Fibroblast of the aortic adventitia (primary cell): ENCODE data around the gene N4BP2L1. TPM values are rescaled to one million over a fixed set of nuclear protein-coding genes. Genes with fewer than 3 reads are reported as not detected.

Source experiments
- DNase-seq: peaks from one replicate; pipeline ENCODE4 v3.0.0-alpha.2; 2010; ENCODE audit warnings: low read depth
- H3K4me3 ChIP-seq: 2 replicates; pipeline ENCODE4 v1.5.1; 2011; ENCODE audit warnings: low read depth, mild to moderate bottlenecking, control low read depth, low read length, moderate library complexity
- CTCF ChIP-seq: IDR thresholded peaks from 2 replicates; pipeline ENCODE4 v1.5.1; 2011; ENCODE audit warnings: mild to moderate bottlenecking, low read length, control low read depth, inconsistent platforms; ENCODE audit not compliant: insufficient read depth
- total RNA-seq: library from RNA; depleted of rRNA; stranded (reverse); fragments of >200 nt; gene quantifications from 2 replicates; pipeline ENCODE4 v1.2.3, GENCODE V29; 2012; ENCODE audit warnings: low replicate concordance

The N4BP2L1 gene
- total RNA-seq, 1 donor, result 1.9 TPM

DNA sequence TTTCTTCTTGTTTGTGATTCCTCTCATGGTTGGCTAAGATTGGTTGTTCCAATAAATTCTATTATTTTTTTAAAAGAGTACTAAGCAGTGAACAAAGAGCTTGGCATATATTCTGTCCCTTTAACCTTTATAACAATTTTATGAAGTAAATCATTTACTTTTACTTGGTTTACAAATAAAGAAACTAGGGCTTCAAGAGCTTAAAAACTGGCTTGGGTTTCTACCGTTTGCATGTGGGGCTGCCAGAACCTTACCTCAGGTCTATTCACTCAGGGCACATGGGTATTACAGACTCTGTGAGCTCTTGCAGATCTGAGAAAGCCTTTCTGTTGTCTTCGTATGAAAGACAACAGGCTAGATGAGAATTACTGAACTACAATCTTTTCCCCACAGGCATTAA, 13.3 kb downstream of the N4BP2L1 start:
- TF ChIP-seq CTCF, result no peak
- H3K4me3 ChIP-seq, result no peak overlapping the region
- DNase-seq, result no peak

DNA sequence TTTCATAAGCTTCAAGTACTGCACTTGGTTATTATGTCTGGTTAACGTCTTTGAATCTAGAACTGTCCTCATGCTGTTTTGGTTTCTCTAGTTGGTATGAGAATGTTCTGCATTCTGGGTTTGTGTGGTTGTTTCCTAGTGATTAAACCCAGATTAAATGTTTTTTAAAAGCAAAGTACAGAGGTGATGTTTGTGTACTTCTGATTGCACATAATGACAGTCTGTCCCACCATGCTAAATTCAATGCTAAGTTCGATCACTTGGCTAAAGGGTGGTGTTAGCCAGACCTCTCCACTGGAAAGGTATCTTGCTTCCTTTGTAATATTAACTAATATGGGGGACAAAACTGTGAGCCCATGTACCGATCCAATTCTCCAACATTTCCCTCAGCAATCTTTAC, 14.6 kb downstream of the N4BP2L1 start:
- H3K4me3 ChIP-seq, result no peak overlapping the region
- no peak for DNase-seq
- no peak for TF ChIP-seq CTCF

DNA sequence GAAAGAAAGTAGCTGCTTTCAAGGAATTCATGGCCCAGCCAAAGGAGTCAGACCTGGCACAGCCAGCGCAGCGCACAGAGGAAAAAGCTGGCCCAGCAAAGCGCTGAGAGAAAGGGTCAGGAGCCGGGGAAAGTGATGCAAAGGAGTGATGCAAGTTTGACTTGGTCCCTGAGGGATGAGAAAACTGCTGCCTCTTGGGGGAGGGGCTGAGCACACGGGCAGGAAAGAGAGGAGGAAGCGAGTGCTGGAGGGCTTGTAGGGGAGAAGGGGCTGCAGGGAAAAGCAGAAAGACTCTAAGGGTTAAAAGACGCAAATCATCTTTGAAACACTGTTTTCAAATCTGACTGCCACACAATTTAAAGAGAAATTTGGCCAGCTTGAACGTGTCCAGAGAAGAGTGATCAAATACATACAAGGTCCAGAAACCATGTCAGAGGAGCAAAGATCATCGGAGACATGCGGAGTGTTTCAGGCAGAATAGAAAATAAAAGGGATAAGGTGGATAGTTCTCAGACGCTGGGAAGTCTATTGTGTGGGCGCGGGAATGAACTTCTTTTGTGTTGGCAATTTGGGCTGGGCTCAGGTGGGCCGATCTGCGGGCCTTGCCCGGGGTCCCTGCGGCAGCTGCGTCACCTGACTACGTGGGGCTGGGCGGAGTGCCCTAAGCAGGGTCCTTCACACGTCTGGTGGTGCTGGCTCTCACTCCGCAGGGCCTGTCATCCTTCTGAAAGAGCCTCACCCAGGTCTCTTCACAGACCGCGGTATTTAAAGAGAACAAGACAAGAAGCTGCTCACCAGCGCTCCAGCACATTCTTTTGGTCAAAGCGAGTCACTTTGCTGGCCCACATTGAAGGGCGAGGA, 18.1 kb downstream of the N4BP2L1 start:
- TF ChIP-seq CTCF, result no peak
- peak overlapping the region; percentile 14 for H3K4me3 ChIP-seq
- peak; percentile 84 for DNase-seq

DNA sequence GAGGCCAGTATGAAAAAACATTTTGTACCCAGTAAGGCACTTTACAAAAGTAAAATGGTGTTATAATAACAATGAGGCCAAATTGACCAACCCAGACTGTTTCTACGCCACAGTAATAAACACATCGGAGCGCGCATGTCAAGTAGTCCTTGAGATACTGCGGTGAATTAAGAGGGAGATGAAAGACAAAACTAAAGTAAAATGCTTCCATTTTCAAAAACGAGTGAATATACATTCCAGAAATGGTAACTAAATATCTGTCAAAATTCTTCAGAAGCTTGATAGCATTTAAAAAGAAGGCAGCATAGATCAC, 19.0 kb downstream of the N4BP2L1 start:
- DNase-seq, result no peak
- no peak for TF ChIP-seq CTCF
- no peak overlapping the region for H3K4me3 ChIP-seq

DNA sequence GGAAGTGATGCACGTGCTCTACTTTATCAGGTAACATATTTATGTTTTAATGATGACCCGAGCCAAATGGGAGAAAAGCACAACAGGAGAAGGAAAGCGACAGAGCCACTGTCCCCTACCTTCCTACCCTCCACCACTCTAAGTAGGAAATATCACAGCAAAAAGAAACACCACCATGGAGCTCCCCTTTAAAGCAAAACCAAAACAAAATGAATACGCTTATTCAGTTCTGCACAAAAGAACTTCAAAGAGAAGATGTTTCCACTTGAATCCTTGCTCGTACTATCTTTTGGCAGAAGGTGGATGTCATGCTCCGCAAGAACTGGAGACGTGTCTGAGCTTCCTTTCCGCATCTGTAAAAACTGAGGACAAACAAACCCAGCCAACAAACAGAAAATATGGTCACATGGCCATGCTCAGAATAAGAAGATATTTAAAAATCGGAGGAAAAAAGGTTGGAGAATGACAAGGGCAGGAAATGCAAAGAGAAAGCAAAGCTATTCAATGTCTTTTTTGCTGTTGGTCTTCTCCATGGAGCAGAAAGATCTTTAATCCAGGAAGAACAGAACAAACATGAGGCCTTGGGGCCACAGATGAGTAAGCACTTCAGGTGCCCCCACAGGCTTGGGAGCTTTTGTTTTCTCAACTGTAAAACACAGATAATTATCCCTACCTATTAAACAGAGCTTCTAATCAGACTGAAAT, 19.5 kb downstream of the N4BP2L1 start:
- no peak for DNase-seq
- no peak overlapping the region for H3K4me3 ChIP-seq
- TF ChIP-seq CTCF, result no peak

- H3K4me3 ChIP-seq, result no peak overlapping the region
- no peak for TF ChIP-seq CTCF
- DNase-seq, result no peak
Observed at GRCh38 chr13:32407854-32408253, 20.1 kb downstream of the N4BP2L1 start.
